IMR-90 (cell line): Measurements from ENCODE around the gene ERP27. TPM values are rescaled to one million over a fixed set of nuclear protein-coding genes. Genes with fewer than 3 reads are reported as not detected.
A peak's percentile ranks its signal among the peaks of the same experiment; 100 is the strongest.

Experiments used
- ATAC-seq: fragments of 200-7000 bp; cut with Tn5 transposase; 2 replicates; pipeline ENCODE4 v1.9.1; 2020; ENCODE audit warnings: low read depth, mild to moderate bottlenecking, moderate library complexity
- BruUV-seq: library from RNA; stranded (reverse); fragments of 400-500 nt; replicated peaks from 2 replicates; lab custom pipeline; 2021; lab: Mats Ljungman, UMichigan
- CTCF ChIA-PET: fragments of 300-600 bp; formaldehyde crosslinking; extraction: SDS; loops from one replicate; lab custom pipeline; 2021; ENCODE audit warnings: antibody characterized with exemption; lab: Yijun Ruan, JAX
- POLR2A ChIA-PET: fragments of 300-600 bp; sonication (Branson Sonifier 250); formaldehyde crosslinking; loops from one replicate; lab custom pipeline; 2022; ENCODE audit warnings: antibody characterized with exemption; ENCODE audit not compliant: unreplicated experiment; lab: Charles Lee
- DNase-seq: peaks from one replicate; pipeline ENCODE4 v3.0.0; 2013
- H2AFZ ChIP-seq: replicated peaks from 2 replicates; pipeline ENCODE3; 2013; ENCODE audit warnings: low read length, mild to moderate bottlenecking; ENCODE audit not compliant: poor library complexity
- H2AK5ac ChIP-seq: 2 replicates; pipeline ENCODE4 v1.6.1; 2013; ENCODE audit warnings: low read depth, low read length, inconsistent platforms
- H2AK9ac ChIP-seq: replicated peaks from 2 replicates; pipeline ENCODE3; 2013; ENCODE audit warnings: mild to moderate bottlenecking, low read depth, low read length, moderate library complexity; ENCODE audit not compliant: poor library complexity
- H2BK120ac ChIP-seq: 2 replicates; pipeline ENCODE4 v1.6.1; 2013; ENCODE audit warnings: low read depth, low read length, inconsistent platforms
- H2BK15ac ChIP-seq: 3 replicates; pipeline ENCODE4 v1.6.1; 2013; ENCODE audit warnings: low read depth, low read length, inconsistent platforms
- H2BK20ac ChIP-seq: 2 replicates; pipeline ENCODE4 v1.6.1; 2013; ENCODE audit warnings: low read depth, mild to moderate bottlenecking, inconsistent platforms, low read length, moderate library complexity
- H2BK5ac ChIP-seq: 2 replicates; pipeline ENCODE4 v1.6.1; 2013; ENCODE audit warnings: mild to moderate bottlenecking, low read depth, low read length, inconsistent platforms; ENCODE audit not compliant: poor library complexity, severe bottlenecking
- H3K14ac ChIP-seq: replicated peaks from 2 replicates; pipeline ENCODE4 v1.6.1; 2013; ENCODE audit warnings: low read depth, low read length, inconsistent platforms
- H3K18ac ChIP-seq: 2 replicates; pipeline ENCODE4 v1.6.1; 2013; ENCODE audit warnings: low read depth, low read length, control low read depth
- H3K23ac ChIP-seq: 2 replicates; pipeline ENCODE4 v1.6.1; 2013; ENCODE audit warnings: low read depth, low read length, inconsistent platforms
- H3K27ac ChIP-seq: 2 replicates; pipeline ENCODE4 v1.5.1; 2013; ENCODE audit warnings: mild to moderate bottlenecking, control low read depth, low read length; ENCODE audit not compliant: insufficient read depth
- H3K27me3 ChIP-seq: 2 replicates; pipeline ENCODE4 v1.6.1; 2013; ENCODE audit warnings: low read length; ENCODE audit not compliant: control insufficient read depth, insufficient read depth
- H3K36me3 ChIP-seq: 2 replicates; pipeline ENCODE4 v1.6.1; 2013; ENCODE audit warnings: low read length, mixed read lengths; ENCODE audit not compliant: control insufficient read depth, insufficient read depth
- H3K4ac ChIP-seq: 2 replicates; pipeline ENCODE4 v1.6.1; 2013; ENCODE audit warnings: low read depth, low read length, inconsistent platforms
- H3K4me1 ChIP-seq: 2 replicates; pipeline ENCODE4 v1.6.1; 2013; ENCODE audit warnings: low read length, mixed read lengths; ENCODE audit not compliant: control insufficient read depth, insufficient read depth
- H3K4me2 ChIP-seq: 2 replicates; pipeline ENCODE4 v1.6.1; 2013; ENCODE audit warnings: low read depth, mild to moderate bottlenecking, control low read depth, low read length, moderate library complexity
- H3K4me3 ChIP-seq: 2 replicates; pipeline ENCODE4 v1.5.1; 2013; ENCODE audit warnings: low read depth, mild to moderate bottlenecking, control low read depth, low read length, moderate library complexity; ENCODE audit not compliant: insufficient read depth
- H3K56ac ChIP-seq: 2 replicates; pipeline ENCODE4 v1.6.1; 2013; ENCODE audit warnings: low read length, inconsistent platforms; ENCODE audit not compliant: insufficient read depth; ENCODE audit errors: extremely low read depth
- H3K79me1 ChIP-seq, 2 experiments: 2 replicates each; pipeline ENCODE4 v1.6.1; 2013; ENCODE audit warnings: low read length in 2 of 2, inconsistent platforms in 1 of 2, low read depth in 1 of 2
- H3K9ac ChIP-seq: 2 replicates; pipeline ENCODE4 v1.6.1; 2013; ENCODE audit warnings: low read depth, low read length, control low read depth
- H3K9me1 ChIP-seq: 2 replicates; pipeline ENCODE4 v1.6.1; 2013; ENCODE audit warnings: low read length, inconsistent platforms; ENCODE audit not compliant: insufficient read depth
- H3K9me3 ChIP-seq: 2 replicates; pipeline ENCODE4 v1.6.1; 2013; ENCODE audit warnings: low read length; ENCODE audit not compliant: control insufficient read depth, insufficient read depth
- H4K20me1 ChIP-seq: 2 replicates; pipeline ENCODE4 v1.6.1; 2013; ENCODE audit warnings: low read length, inconsistent platforms; ENCODE audit not compliant: insufficient read depth
- H4K5ac ChIP-seq: 2 replicates; pipeline ENCODE4 v1.6.1; 2013; ENCODE audit warnings: mild to moderate bottlenecking, low read depth, low read length, control low read depth
- H4K8ac ChIP-seq, 2 experiments: 2 replicates each; pipeline ENCODE4 v1.6.1; 2013; ENCODE audit warnings: low read depth in 2 of 2, low read length in 2 of 2, control low read depth in 1 of 2, inconsistent platforms in 1 of 2
- H4K91ac ChIP-seq: 2 replicates; pipeline ENCODE4 v1.6.1; 2013; ENCODE audit warnings: low read depth, low read length, inconsistent platforms; ENCODE audit not compliant: insufficient read depth
- CEBPB ChIP-seq: IDR thresholded peaks from 2 replicates; pipeline ENCODE4 v1.6.1; 2012; ENCODE audit warnings: low read depth, low read length, improper control_type of control experiment
- CTCF ChIP-seq: conservative IDR thresholded peaks from 2 replicates; pipeline ENCODE4 v1.5.1; 2012; ENCODE audit warnings: mild to moderate bottlenecking, low read depth, low read length, improper control_type of control experiment
- MAZ ChIP-seq: IDR thresholded peaks from 2 replicates; pipeline ENCODE4 v1.6.1; 2012; ENCODE audit warnings: low read depth, mild to moderate bottlenecking, low read length, improper control_type of control experiment, moderate library complexity, borderline replicate concordance
- MXI1 ChIP-seq: IDR thresholded peaks from 2 replicates; pipeline ENCODE4 v1.6.1; 2012; ENCODE audit warnings: low read depth, mild to moderate bottlenecking, low read length, moderate library complexity, borderline replicate concordance
- NFE2L2 ChIP-seq: fragments of 150-350 bp; IDR thresholded peaks from 2 replicates; pipeline ENCODE4 v1.6.1; 2016; ENCODE audit warnings: low read depth, mild to moderate bottlenecking, low read length
- WGBS, 2 experiments: methylation state at CpG; one replicate each; pipeline versions ENCODE4 v1.1.5 to v1.1.7; 2013; ENCODE audit warnings: missing lambda C conversion rate in 2 of 2; ENCODE audit not compliant: insufficient read length in 1 of 2; ENCODE audit errors: extremely low coverage in 2 of 2; 5-methylcytosine and 5-hydroxymethylcytosine counted together
- dilution Hi-C: fragments of 300-500 bp; cut with HindIII; formaldehyde crosslinking; loops from one replicate; pipeline ENCODE4 v1.14.3; 2018; ENCODE audit warnings: low sequenced_read_pairs; ENCODE audit not compliant: unreplicated experiment
- in situ Hi-C: fragments of 300-500 bp; cut with MboI; formaldehyde crosslinking; loops from 3 replicates; pipeline ENCODE4 v1.14.3; 2019; ENCODE audit warnings: low sequenced_read_pairs, inconsistent platforms, mixed read lengths
- intact Hi-C: fragments of 100-400 bp; cut with micrococcal nuclease; formaldehyde crosslinking; loops from 2 replicates; pipeline ENCODE4 v1.10.0; 2022
- polyA plus RNA-seq, 3 experiments: library from polyadenylated mRNA; depleted of rRNA; stranded (reverse); fragments of >200 nt; gene quantifications; 2 replicates each; pipeline ENCODE4 v1.2.3, GENCODE V29; 2012; ENCODE audit warnings: low replicate concordance in 1 of 3
- total RNA-seq: library from RNA; depleted of rRNA; stranded (reverse); fragments of >200 nt; gene quantifications from 2 replicates; pipeline ENCODE4 v1.2.3, GENCODE V29; 2012

ERP27 gene
- total and polyA plus RNA-seq, 2 of the 4 experiments (the other 2 are of a cell fraction): not detected

DNA sequence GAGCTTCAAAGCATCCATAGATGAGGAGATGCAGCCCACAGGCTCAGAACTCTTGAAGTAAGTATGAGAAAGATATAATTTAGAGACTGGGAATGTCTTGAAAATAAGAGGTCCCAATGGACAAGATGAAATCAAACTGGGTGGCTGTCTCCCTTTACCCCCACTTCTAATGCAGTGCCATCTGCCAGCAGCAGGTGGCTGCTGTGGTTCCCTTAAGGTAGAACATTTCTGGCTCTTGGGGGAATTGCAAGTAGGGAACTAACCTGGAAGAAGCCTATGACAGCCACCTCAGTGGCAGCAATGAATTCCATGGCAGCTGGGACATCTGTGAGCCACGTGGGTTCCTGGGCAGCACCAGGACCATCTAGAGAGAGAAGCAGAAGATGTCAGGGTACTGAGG is 648 bp downstream of the ERP27 start:
- Histone ChIP-seq H2BK5ac (no peak overlapping the region), H3K4ac (no peak overlapping the region), H4K8ac (no peak overlapping the region), H3K14ac (no peak overlapping the region), H4K20me1 (no peaks in the 10 kb centered on the region), H3K4me3 (no peak overlapping the region), H3K79me1 (no peaks in the 10 kb centered on the region), H3K23ac (no peak overlapping the region), H3K9me1 (no peaks in the 10 kb centered on the region), H2AK9ac (no peak overlapping the region), H2BK15ac (no peak overlapping the region), H3K4me2 (no peak overlapping the region), H4K5ac (no peak overlapping the region), H2BK120ac (no peak overlapping the region), H2AFZ (no peak overlapping the region), H3K4me1 (peaks cover 2% of the 10 kb centered on the region; the same call in 1 of the 2 replicates), H3K18ac (no peak overlapping the region), H4K91ac (no peak overlapping the region), H2BK20ac (no peak overlapping the region), H3K27me3 (no peaks in the 10 kb centered on the region), H2AK5ac (no peak overlapping the region), H3K27ac (no peak overlapping the region), H3K36me3 (no peaks in the 10 kb centered on the region), H3K9ac (no peak overlapping the region), H3K56ac (no peak overlapping the region), H3K9me3 (no peaks in the 10 kb centered on the region)
- dilution Hi-C loops: no loop called here
- POLR2A ChIA-PET: no interaction called here
- TF ChIP-seq NFE2L2 (no peak), MXI1 (no peak), CEBPB (no peak), CTCF (0 out of 2 replicates have a peak, but pooled peaks have one; percentile 8), MAZ (no peak)
- CTCF ChIA-PET: interaction anchor here (0.5 to 0.6 kb wide), 2 partner anchors 632 to 808 kb away, joined by 3 to 12 read pairs; no protein-coding TSS in a partner anchor
- ATAC-seq (no peak), DNase-seq (no peak)
- no TSS peak for BruUV-seq
- in situ Hi-C loops: no loop called here
- intact Hi-C loops: no loop called here
- WGBS, 2 experiments: no CpG with 5 or more reads among the region's 1 CpG
